GM19372 (cell line): ENCODE data around the gene CCS.
"Not testable (repeated sequence)": the region's sequence is repeated elsewhere in the genome, so short reads cannot be mapped to it uniquely, and the experiment has no call there.

Source experiments
- ATAC-seq: cut with Tn5 transposase; IDR thresholded peaks from one replicate; pipeline ENCODE4 v1.9.1; 2021; ENCODE audit warnings: mild to moderate bottlenecking, low read depth, moderate library complexity; ENCODE audit not compliant: unreplicated experiment

The CCS gene

DNA sequence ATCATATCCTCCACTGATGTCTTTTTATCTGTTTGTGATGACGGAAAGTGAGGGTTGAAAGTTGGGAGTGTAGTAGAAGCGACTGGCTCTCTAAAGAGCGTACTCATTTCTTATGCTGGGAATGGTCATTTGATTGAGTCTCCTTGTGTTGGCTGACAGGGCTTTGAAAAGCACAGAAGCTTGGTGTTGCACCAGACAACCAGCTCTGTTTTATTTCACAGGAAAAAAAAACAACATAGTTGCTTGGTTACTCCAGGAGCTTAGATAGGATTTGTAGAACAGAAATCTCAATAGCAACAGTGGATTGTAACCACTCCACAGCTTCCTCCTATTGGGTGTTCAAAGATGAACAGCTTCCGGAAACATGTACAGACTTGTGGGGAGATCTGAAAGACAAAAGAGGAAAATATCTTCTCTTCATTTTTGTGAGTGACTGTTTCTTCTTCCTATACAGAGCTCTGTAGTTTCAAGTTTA lies 26.1 kb downstream of the CCS start:
- no peak for ATAC-seq

DNA sequence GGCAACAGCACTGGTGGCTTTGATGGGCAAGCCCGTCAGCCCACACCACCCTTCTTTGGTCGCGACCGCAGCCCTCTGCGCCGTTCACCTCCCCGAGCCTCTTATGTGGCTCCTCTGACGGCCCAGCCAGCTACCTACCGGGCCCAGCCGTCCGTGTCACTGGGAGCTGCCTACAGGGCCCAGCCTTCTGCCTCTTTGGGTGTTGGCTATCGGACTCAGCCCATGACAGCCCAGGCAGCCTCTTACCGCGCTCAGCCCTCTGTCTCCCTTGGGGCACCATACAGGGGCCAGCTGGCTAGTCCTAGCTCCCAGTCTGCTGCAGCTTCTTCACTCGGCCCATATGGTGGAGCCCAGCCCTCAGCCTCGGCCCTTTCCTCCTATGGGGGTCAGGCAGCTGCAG lies 31.5 kb downstream of the CCS start:
- no peak for ATAC-seq

DNA sequence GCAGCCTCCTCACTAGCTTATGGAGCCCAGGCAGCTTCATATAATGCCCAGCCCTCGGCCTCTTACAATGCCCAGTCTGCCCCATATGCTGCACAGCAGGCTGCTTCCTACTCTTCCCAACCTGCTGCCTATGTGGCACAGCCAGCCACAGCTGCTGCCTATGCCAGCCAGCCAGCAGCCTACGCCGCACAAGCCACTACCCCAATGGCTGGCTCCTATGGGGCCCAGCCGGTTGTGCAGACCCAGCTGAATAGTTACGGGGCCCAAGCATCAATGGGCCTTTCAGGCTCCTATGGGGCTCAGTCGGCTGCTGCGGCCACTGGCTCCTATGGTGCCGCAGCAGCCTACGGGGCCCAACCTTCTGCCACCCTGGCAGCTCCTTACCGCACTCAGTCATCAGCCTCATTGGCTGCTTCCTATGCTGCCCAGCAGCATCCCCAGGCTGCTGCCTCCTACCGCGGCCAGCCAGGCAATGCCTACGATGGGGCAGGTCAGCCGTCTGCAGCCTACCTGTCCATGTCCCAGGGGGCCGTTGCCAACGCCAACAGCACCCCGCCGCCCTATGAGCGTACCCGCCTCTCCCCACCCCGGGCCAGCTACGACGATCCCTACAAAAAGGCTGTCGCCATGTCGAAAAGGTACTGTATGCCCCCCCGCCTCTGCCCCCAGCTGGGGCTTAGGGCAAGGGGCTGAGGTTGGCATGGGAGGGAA lies 32.2 kb downstream of the CCS start:
- no peak for ATAC-seq

DNA sequence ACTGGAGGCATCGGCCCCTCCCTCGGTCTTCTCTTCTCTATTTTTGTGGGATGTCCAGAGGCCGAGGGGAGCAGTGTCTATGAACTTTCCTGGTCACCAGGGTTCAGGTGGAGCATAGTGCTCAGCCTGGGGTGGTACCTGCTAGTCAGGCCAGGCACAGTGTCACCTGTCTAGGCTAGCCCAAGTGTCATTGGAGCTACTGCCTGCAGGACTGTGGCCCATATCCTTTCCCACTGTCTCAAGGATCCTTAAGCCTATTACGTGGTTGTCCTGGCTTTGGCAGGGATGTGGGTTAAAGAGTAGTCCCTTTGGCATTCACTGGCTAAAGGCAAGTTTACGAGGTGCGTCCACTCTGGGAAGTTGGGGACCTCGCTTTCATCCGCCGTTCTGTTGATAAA lies 32.8 kb downstream of the CCS start:
- ATAC-seq: no peak

DNA sequence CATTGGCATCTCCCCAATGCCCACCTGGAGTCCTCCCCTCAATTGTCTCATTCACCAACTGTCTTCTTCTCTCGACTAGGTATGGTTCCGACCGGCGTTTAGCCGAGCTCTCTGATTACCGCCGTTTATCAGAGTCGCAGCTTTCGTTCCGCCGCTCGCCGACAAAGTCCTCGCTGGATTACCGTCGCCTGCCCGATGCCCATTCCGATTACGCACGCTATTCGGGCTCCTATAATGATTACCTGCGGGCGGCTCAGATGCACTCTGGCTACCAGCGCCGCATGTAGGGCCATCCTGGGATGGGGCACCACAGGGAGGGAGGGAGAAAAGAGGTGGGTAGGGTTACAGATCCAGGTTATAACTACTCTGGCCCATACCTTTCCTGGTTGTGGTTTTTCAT lies 33.4 kb downstream of the CCS start:
- no peak for ATAC-seq

DNA sequence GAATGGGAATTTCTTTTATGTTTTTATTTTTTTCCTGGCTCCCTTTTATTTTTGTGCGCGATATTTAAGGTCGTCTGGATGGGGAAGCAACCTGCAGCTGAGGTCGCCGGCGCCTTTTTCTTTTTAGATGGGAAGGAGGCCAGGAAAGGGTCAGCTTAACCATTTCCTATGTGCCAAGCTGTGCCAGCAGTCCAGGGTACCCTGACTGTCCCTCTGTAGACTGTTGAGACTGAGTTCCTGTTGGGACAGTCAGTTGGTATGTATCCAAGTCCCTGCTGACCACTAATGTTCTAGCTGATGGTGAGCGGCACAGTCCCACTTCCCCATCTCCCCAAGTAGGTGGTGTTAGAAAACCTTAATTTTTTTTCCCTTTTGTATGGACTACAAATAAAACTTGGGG lies 33.9 kb downstream of the CCS start:
- ATAC-seq: no peak

DNA sequence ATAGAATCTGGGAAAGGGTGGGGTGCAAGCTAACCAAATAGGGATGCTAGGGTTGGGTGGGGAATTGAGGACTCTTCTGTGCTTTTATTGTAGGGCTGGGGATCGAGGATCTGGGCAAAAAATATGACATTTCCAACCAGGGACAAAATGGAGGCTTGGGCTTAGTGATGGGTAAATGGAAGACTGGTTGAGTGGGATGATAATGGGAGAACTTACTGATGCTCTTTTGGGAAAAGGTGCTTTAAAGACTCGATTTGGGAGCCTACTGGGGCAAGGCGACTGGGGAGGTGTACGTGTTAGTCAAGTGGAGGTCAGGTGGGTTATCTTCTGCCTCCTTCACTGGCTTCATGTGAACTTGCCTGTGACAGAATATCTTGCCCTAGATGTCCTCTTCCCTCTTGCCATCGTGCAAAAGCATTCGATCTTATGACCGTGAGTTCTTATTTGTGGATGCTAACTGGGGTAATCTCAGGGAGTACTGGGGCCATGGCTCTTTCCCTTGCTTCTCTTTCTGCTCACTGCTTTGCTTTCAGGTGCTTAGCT lies 35.1 kb downstream of the CCS start:
- ATAC-seq: no peak

DNA sequence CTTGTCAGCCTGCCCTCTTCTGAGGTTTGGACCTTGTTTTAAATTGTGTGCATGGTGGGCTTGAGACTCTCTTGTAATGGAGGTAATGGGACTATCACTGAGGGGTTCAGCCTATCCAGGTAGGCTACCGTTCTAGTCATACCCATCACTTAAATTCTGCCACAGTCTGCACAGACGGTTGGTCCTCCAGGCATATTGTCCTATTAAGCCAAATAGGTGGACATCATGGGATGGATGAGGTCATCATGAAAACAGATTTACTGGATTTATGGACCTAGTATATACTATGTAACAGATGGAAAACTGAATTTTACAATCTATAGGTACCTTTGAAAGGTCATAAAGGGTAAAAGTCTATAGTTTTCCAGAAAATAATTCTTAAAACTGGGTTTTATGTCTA lies 36.4 kb downstream of the CCS start:
- no peak for ATAC-seq

DNA sequence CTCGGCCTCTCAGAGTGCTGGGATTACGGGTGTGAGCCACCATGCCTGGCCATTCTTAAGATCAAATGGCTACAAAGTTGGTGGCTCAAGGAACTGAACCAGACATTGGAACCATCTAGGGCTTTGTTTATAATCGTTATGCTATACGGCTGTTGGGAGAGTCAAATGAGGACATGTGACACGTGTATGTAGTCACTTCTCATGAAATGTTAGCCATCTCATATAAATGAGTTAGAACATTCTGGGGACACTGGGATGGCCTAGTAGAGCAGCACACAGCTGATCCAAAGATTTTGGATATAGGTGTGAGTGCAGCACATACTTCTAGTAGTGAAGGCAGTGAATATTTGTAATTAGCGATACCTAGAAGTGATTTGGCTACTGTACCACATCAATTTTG lies 38.9 kb downstream of the CCS start:
- ATAC-seq: no peak

DNA sequence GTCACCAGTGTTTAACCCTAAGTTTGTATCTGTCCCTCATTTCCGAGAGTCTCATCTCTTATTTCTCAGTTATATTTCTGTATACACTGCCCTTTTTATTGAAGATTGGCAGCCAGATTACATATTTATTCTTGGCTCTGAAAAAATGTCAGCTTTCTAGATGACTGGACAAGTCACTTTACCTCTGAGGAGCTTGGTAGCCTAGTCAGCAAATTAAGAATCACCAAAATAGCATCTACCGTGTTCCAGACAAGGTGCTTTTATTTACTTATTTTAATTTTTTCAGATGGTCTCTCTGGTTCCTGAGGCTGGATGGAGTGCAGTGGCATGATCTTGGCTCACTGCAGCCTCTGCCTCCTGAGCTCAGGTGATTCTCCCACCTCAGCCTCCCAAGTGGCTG lies 40.0 kb downstream of the CCS start:
- ATAC-seq: no peak

DNA sequence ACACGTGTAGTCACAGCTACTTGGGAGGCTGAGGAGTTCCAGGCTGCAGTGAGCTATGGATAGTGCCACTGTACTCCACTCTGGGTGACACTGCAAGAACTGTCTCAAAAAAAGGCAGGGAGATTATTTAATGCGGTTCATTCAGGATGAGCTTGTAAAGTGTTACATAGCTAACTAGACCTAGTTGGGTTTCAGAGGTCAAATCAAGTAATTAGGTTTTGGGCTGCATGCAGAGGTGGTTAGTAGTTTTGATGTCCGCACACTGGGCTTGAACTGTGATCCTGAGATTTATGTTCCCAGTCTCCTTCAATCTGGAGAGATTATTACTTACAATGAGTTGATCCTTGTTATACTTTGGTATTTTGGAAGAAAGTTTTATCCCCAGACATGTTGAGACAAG lies 43.4 kb downstream of the CCS start:
- no peak for ATAC-seq

DNA sequence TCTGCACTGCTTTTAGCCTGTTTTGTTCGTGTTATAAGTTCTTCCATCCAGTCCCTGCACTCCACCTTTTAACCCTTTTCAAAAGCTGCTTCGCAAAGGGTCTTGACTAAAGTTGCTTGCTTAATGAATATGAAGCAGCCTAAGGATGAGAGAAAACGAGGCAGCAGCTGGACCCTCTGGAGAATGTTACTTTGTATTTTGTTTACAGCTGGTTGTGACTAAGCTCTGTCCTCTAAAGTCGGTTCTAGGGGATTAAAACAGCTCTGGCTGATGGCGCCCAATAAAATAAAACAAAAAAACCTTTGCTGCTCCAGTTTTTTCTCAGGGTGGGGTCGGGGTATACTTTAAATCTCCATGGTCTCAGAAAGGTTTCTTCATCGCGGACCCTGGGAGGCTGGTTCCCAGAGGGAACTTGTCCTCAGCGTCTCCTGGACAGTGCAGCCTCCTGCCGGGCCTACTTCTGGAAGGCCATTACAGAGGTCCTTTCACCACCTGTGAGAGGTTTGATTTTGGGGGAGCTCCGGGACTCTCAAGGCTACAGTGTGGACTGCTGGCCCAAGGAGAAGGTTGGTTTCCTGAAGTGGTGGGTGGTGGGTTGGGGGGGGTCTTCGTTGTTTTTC lies 44.7 kb downstream of the CCS start:
- no peak for ATAC-seq

DNA sequence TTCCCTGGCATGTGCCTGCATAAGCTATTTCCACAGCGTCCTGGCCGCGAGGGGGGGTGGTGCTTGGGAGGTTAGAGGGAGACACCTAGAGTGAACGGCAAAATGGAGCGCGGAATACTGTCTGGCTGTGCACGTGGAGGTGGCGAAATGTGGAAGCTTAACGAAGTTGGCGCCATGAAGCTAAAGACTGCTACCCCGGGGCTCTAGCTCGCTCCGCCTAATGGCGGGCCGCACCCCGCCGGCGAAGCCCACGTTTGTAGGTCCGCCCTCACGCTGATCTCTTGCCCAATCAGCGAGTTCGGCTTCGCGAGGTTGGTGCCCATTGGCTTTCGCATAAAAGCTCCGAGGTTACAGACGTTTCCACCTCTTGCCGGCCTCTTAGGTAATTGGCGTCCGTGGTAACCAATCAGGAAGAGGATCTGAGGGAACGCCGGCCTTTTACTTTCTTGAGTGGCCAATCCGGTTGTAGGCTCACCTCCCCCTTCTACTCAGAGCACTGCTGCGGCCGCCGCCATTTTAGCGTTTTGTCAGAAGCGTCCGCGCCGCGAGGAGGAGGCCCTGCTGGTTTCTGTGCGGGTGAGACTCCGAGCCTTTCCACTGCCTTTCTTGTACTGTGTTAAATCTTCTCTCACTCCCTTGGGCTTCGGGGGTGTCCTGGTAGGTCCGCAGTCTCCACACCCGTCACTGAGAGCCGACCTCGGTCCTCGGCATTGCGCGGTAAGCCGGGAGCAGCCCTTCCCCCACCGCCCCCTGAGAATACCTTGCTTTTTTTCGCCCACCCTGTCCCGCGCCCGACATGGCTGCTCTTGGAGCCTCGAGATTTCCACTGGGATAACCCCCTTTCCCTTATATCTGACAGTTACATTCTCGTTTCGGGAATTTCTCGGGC lies 45.4 kb downstream of the CCS start, which contains the start of gene RBM4:
Gene RBM4 (plus strand): TSS at position 527 of the 889 bp plus-strand sequence. CDS start 1,009 bp downstream, outside the sequence.
- peak; percentile 95 for ATAC-seq

DNA sequence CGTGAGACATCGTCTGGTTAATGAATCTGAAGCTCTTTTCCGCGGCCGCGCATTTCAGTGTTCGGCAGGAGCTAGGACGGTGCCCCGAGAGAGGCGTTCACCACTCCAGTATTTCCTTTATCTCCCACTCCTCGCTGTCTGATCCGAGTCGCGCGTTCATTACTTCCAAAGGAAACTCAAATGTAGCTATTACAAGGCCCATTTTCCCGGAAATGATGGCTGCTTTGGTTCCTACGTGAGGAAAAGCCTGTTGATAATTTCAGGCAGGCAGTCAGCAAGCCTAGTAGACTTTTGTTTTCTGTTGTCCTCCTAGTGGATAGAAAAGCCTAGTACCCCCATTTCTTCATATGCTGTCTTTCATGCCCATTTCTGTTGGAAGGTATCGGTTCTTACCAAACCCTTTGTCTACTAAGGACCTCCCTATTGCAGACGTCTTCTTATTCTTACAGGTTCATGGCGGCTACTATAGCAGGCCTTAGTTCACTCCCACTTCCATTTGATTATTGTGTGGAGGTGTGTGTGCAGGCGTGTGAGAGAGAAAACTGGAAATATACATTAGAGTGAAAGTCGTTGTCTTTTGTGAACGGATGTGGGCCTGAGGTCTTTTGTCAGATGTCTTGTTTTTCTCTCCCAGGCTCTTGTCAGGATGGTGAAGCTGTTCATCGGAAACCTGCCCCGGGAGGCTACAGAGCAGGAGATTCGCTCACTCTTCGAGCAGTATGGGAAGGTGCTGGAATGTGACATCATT lies 46.3 kb downstream of the CCS start:
- ATAC-seq: no peak

DNA sequence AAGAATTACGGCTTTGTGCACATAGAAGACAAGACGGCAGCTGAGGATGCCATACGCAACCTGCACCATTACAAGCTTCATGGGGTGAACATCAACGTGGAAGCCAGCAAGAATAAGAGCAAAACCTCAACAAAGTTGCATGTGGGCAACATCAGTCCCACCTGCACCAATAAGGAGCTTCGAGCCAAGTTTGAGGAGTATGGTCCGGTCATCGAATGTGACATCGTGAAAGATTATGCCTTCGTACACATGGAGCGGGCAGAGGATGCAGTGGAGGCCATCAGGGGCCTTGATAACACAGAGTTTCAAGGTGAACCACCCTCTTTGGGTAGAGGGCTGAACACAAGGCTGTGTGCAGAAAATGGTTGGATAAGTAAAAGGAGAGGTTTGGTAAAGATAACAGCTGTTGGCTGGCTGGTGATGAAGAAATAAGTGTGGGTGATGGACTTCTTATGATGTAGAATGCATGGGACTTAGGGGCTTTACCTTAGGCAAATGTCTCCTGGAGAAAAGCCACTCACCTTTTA lies 46.9 kb downstream of the CCS start:
- ATAC-seq: not testable (repeated sequence)

DNA sequence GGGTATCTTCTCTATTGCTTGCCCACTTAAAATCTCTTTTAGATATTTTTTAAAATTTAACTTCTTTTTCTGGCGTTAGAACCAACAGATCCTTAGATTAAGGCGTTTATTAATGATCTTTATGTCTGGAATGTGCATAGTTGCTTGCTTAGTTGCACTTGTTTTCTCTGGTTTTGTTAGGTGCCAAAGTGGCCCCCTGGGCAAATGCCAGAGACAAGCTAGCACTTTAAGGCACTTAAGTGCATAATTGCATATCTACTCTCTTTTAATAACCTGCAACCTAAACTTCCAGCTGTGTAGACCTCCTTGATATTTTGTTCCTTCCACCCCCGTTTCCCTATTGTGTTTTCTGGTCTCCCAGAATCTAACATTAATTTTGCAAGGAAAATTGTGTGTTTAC lies 48.8 kb downstream of the CCS start:
- ATAC-seq: no peak

DNA sequence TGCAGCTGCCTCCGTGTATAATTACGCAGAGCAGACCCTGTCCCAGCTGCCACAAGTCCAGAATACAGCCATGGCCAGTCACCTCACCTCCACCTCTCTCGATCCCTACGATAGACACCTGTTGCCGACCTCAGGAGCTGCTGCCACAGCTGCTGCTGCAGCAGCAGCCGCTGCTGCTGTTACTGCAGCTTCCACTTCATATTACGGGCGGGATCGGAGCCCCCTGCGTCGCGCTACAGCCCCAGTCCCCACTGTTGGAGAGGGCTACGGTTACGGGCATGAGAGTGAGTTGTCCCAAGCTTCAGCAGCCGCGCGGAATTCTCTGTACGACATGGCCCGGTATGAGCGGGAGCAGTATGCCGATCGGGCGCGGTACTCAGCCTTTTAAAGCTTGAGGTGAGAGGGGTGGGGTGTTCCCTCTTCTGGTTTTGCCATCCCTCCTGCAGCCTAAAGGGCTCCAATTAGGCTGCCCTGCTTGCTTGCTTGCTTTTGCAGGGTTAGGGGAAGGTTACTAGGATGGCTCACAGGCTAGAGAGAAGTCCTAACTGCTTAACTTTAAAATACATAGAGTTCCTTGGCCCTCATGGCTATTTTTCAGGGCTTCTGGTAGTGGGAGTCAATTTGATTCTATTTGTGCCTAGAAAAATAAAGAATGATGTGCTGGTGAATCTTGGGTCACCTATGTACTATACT lies 50.9 kb downstream of the CCS start:
- no peak for ATAC-seq

DNA sequence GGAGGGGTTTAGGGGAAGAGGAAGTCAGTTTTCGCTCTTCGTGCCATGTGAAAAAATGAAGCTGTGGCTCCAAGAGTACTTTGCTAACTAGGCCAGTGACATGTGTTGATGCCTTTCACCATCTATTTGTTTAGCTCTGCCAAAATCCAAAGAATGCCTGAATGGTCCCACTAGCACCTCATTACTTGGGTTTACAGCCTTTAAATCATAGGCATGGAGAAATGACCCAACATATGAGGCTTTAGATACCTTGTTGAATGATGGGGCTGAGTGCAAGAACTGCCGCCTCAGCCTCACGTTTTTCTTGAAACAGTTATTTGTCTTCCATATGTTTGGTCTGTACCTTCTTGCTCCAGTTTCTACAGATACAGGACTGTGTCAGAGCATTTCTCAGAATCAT lies 53.8 kb downstream of the CCS start:
- no peak for ATAC-seq

DNA sequence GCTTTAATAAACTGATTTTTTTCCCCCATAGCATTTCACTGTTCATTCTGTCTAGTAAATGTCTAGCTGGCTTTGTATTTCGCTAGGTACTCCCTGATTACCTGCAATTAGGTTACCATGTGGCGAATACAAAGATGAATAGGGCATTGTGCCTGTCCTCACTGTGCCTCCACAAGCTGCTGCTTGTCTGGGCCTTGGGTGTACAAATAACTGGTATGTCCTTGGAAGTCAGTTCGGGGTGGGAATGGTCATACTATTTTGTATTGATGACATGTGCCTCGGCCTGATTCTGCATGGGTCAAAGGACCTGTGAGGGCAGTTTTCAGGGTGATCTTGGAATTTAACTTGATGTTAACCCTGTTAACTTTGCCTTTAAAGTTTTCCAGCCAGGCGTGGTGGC lies 56.9 kb downstream of the CCS start:
- ATAC-seq: no peak

DNA sequence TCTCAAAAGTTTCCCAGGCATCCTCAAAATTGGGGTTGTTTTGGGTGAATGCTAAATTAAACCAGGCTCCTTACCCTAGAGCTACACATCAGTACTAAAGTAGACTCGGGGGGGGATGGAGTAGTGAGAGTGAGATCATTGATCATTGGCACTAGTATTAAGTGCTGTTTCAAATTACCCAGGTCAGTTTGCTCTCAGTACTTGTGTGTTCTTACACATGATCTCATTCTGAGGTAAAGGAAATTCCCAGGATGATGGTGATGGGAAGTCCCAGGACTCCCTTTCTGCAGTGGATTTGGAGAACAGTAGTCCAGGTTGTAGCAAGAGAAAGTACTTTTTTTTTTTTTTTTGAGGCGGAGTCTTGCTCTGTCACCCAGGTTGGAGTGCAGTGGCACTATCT lies 58.0 kb downstream of the CCS start:
- no peak for ATAC-seq
